ENCODE results near the gene PFDN6.

DNA sequence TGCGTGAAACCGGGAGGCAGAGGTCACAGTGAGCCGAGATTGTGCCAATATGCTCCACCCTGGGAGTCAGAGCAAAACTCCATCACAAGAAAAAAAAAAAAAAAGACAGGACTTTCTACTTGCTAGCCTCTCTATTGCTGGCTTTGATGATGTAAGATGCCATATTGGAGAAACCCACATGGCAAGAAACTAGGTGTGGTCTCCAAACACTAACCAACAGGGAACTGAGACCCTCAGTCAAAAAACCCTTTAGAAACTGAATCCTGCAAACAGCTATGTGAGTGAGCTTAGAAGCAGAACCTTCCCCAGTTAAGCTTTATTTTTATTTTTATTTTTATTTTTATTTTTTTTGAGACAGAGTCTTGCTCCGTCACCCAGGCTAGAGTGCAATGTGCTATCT, 46.5 kb downstream of the PFDN6 start:
- no peak for TF ChIP-seq EZH2phosphoT487 (IDR thresholded peaks at IDR 0.05; ENCODE audit: borderline replicate concordance, low read length)
- TF ChIP-seq, protein P1, sequence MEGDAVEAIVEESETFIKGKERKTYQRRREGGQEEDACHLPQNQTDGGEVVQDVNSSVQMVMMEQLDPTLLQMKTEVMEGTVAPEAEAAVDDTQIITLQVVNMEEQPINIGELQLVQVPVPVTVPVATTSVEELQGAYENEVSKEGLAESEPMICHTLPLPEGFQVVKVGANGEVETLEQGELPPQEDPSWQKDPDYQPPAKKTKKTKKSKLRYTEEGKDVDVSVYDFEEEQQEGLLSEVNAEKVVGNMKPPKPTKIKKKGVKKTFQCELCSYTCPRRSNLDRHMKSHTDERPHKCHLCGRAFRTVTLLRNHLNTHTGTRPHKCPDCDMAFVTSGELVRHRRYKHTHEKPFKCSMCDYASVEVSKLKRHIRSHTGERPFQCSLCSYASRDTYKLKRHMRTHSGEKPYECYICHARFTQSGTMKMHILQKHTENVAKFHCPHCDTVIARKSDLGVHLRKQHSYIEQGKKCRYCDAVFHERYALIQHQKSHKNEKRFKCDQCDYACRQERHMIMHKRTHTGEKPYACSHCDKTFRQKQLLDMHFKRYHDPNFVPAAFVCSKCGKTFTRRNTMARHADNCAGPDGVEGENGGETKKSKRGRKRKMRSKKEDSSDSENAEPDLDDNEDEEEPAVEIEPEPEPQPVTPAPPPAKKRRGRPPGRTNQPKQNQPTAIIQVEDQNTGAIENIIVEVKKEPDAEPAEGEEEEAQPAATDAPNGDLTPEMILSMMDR (IDR thresholded peaks at IDR 0.05; ENCODE audit: low read depth, low read length, poor library complexity, severe bottlenecking), result no peak
